ENCODE data around the gene PXT1. TPM values are rescaled to one million over a fixed set of nuclear protein-coding genes. Genes with fewer than 3 reads are reported as not detected.
"Not testable (repeated sequence)": the region's sequence is repeated elsewhere in the genome, so short reads cannot be mapped to it uniquely, and the experiment has no call there.

The PXT1 gene
- total RNA-seq, 1 donor from 2014 or later, result not detected

DNA sequence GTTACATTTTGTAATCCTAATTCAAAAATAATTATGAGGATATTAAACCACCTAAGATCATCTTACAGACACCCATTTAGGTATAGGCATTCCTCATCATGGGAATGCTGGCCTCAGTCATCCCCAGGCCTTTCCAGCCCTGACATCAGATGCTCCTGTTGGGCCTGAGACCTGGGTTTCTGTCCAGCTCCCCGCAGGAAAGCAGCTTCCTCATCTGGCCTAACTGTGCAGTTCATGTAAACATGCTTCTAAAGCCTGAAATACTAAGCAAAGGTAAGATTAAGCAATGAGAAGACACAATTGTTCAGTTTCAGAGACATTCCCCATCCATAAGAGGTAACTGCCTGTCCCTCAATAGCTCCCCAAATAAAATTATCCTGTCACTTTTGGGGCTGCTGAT lies 74.2 kb downstream of the PXT1 start:
- H3K36me3 ChIP-seq, result no peaks in the 10 kb centered on the region
- H3F3A ChIP-seq (ENCODE audit: low read depth), result no peaks in the 10 kb centered on the region
- H3K9ac ChIP-seq, result no peak overlapping the region
- Mint-ChIP-seq H3K4me1 (peaks cover 3% of the 10 kb centered on the region), H3K9me3 (no peaks in the 10 kb centered on the region), H3K4me3 (no peak overlapping the region), H3K27me3 (ENCODE audit: insufficient read depth, low read depth) (peaks cover 6% of the 10 kb centered on the region), H3K36me3 (no peaks in the 10 kb centered on the region), H3K27ac (no peak overlapping the region)
- H3K27me3 ChIP-seq, result no peaks in the 10 kb centered on the region
- no peaks in the 10 kb centered on the region for H3K4me1 ChIP-seq
- no peak overlapping the region for H2AFZ ChIP-seq (replicated peaks)
- no peak overlapping the region for H3K27ac ChIP-seq
- H3K4me3 ChIP-seq, result no peak overlapping the region
- no peak for DNase-seq (ENCODE audit: low spot score)
- H3K4me2 ChIP-seq, result no peak overlapping the region
- H4K20me1 ChIP-seq (ENCODE audit: low read depth), result no peaks in the 10 kb centered on the region
- H3K9me3 ChIP-seq (ENCODE audit: low read depth), result no peaks in the 10 kb centered on the region
- no peaks in the 10 kb centered on the region for H3K79me2 ChIP-seq (ENCODE audit: low read depth)
- TF ChIP-seq EZH2phosphoT487 (IDR thresholded peaks at IDR 0.05) (no peak), EZH2 (IDR thresholded peaks at IDR 0.05) (no peak)
- TF ChIP-seq, protein P1, sequence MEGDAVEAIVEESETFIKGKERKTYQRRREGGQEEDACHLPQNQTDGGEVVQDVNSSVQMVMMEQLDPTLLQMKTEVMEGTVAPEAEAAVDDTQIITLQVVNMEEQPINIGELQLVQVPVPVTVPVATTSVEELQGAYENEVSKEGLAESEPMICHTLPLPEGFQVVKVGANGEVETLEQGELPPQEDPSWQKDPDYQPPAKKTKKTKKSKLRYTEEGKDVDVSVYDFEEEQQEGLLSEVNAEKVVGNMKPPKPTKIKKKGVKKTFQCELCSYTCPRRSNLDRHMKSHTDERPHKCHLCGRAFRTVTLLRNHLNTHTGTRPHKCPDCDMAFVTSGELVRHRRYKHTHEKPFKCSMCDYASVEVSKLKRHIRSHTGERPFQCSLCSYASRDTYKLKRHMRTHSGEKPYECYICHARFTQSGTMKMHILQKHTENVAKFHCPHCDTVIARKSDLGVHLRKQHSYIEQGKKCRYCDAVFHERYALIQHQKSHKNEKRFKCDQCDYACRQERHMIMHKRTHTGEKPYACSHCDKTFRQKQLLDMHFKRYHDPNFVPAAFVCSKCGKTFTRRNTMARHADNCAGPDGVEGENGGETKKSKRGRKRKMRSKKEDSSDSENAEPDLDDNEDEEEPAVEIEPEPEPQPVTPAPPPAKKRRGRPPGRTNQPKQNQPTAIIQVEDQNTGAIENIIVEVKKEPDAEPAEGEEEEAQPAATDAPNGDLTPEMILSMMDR (IDR thresholded peaks at IDR 0.05), result no peak

DNA sequence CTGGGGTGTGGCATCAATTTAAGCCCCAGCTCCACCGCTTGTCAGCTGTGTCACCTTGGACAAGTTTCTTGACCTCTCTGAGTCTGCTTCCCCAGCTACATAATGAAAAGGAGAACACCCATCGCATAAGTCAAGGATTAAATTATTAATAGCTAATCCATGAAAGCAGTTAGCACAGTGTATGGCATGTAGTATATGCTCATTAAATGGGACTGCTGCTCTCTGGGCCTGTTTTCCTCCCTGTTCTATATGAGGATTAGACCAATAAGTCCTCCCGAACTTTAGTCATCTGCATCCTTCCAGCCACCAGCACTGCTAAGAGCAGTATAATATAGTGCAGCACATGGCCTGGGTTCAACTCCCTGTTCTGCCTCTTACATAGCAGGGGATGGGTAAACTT lies 74.9 kb downstream of the PXT1 start:
- no peaks in the 10 kb centered on the region for H3K27me3 ChIP-seq
- Mint-ChIP-seq H3K27ac (no peak overlapping the region), H3K27me3 (ENCODE audit: insufficient read depth, low read depth) (peaks cover 6% of the 10 kb centered on the region), H3K4me1 (peaks cover 6% of the 10 kb centered on the region), H3K4me3 (no peak overlapping the region), H3K36me3 (no peaks in the 10 kb centered on the region), H3K9me3 (no peaks in the 10 kb centered on the region)
- no peak overlapping the region for H3K4me3 ChIP-seq
- no peaks in the 10 kb centered on the region for H3K36me3 ChIP-seq
- no peak overlapping the region for H3K4me2 ChIP-seq
- no peaks in the 10 kb centered on the region for H3K4me1 ChIP-seq
- TF ChIP-seq, protein P1 (IDR thresholded peaks at IDR 0.05), result no peak
- no peak for TF ChIP-seq EZH2phosphoT487 (IDR thresholded peaks at IDR 0.05)
- TF ChIP-seq EZH2 (IDR thresholded peaks at IDR 0.05), result no peak
- H3K9me3 ChIP-seq (ENCODE audit: low read depth), result no peaks in the 10 kb centered on the region
- no peaks in the 10 kb centered on the region for H3K79me2 ChIP-seq (ENCODE audit: low read depth)
- H2AFZ ChIP-seq (replicated peaks), result no peak overlapping the region
- DNase-seq (ENCODE audit: low spot score), result no peak
- H3K9ac ChIP-seq, result no peak overlapping the region
- no peaks in the 10 kb centered on the region for H4K20me1 ChIP-seq (ENCODE audit: low read depth)
- H3F3A ChIP-seq (ENCODE audit: low read depth), result no peaks in the 10 kb centered on the region
- H3K27ac ChIP-seq, result no peak overlapping the region

DNA sequence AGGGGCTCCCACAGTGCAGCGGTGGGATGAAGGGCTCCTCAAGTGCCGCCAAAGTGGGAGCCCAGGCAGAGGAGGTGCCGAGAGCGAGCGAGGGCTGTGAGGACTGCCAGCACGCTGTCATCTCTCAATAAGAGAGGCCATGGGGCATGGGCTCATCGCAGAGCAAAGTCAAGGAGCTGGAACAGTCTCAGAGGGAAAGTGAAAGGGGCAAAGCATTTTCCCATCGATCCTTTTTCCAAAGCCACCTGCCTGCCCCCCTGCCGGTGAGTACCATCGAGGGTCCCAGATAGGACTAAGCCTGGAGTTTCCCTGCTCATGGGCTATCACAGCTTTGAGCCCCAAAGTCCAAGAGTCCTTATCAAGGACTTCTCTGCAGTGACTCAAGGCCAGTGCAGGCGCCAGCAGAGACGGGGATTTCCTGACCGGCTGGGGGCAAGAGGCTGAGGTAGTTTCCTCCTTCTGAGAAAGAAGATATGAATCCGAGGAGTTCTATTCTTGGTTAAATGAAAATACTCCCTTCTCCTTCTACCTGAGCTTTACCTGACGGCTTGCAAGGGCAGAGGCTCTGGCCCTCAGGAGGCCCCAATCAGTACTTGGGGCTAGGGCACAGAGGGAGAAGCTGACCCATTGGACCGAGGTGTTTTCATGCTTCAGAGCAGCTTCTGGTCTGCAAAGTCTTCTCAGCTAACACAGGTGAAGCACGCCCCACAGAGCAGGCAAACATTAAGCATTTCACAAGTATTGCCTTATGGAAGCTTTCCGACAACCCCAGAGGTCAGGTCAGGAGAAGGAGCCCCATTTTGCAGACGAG lies 77.8 kb downstream of the PXT1 start:
- no peaks in the 10 kb centered on the region for H3K4me1 ChIP-seq
- H3K27ac Mint-ChIP-seq, result no peak overlapping the region
- H3K4me3 ChIP-seq, result no peak overlapping the region
- no peaks in the 10 kb centered on the region for H3K9me3 Mint-ChIP-seq
- no peaks in the 10 kb centered on the region for H3K36me3 Mint-ChIP-seq
- no peak overlapping the region for H2AFZ ChIP-seq (replicated peaks)
- no peak for DNase-seq (ENCODE audit: low spot score)
- H3K27me3 ChIP-seq, result no peaks in the 10 kb centered on the region
- no peak overlapping the region for H3K27ac ChIP-seq
- peaks cover 5% of the 10 kb centered on the region for H3K27me3 Mint-ChIP-seq (ENCODE audit: insufficient read depth, low read depth)
- no peak overlapping the region for H3K9ac ChIP-seq
- H3K79me2 ChIP-seq (ENCODE audit: low read depth), result no peaks in the 10 kb centered on the region
- no peaks in the 10 kb centered on the region for H3F3A ChIP-seq (ENCODE audit: low read depth)
- H4K20me1 ChIP-seq (ENCODE audit: low read depth), result no peaks in the 10 kb centered on the region
- H3K4me1 Mint-ChIP-seq, result peaks cover 10% of the 10 kb centered on the region
- TF ChIP-seq EZH2phosphoT487 (IDR thresholded peaks at IDR 0.05) (no peak), EZH2 (IDR thresholded peaks at IDR 0.05) (no peak)
- TF ChIP-seq, protein P1 (IDR thresholded peaks at IDR 0.05), result no peak
- no peak overlapping the region for H3K4me2 ChIP-seq
- no peaks in the 10 kb centered on the region for H3K36me3 ChIP-seq
- no peak overlapping the region for H3K4me3 Mint-ChIP-seq
- no peaks in the 10 kb centered on the region for H3K9me3 ChIP-seq (ENCODE audit: low read depth)

DNA sequence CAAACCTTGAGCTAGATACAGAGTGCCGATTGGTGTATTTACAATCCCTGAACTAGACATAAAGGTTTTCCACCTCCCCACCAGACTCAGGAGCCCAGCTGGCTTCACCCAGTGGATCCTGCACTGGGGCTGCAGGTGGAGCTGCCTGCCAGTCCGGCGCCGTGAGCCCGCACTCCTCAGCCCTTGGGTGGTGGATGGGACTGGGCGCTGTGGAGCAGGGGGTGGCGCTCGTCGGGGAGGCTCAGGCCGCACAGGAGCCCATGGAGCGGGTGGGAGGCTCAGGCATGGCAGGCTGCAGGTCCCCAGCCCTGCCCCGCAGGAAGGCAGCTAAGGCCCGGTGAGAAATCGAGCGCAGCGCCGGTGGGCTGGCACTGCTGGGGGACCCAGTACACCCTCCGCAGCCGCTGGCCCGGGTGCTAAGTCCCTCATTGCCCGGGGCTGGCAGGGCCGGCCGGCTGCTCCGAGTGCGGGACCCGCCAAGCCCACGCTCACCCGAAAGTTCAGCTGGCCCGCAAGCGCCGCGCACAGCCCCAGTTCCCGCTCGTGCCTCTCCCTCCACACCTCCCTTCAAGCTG lies 78.5 kb downstream of the PXT1 start:
- H3K4me3 Mint-ChIP-seq; H3F3A ChIP-seq (ENCODE audit: low read depth); H3K9me3 Mint-ChIP-seq; DNase-seq (ENCODE audit: low spot score); H3K36me3 ChIP-seq; H2AFZ ChIP-seq (replicated peaks); H3K27ac Mint-ChIP-seq; H3K27me3 Mint-ChIP-seq (ENCODE audit: insufficient read depth, low read depth); H3K4me1 Mint-ChIP-seq; H3K9me3 ChIP-seq (ENCODE audit: low read depth); H3K4me2 ChIP-seq; H3K9ac ChIP-seq; H3K27me3 ChIP-seq; H3K79me2 ChIP-seq (ENCODE audit: low read depth); H3K27ac ChIP-seq; H3K4me1 ChIP-seq; H3K4me3 ChIP-seq; H4K20me1 ChIP-seq (ENCODE audit: low read depth); H3K36me3 Mint-ChIP-seq: not testable (repeated sequence)

DNA sequence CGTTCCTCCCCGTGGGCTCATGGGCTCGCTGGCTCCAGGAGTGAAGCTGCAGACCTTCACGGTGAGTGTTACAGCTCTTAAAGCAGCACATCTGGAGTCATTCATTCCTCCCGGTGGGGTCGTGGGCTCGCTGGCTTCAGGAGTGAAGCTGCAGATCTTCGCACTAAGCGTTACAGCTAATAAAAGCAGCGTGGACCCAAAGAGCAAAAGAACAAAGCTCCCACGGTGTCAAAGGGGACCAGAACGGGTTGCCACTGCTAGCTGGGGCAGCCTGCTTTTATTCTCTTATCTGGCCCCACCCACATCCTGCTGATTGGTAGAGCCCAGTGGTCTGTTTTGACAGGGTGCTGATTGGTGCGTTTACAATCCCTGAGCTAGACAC lies 79.3 kb downstream of the PXT1 start:
- H3K9me3 Mint-ChIP-seq; H3K4me1 ChIP-seq; H3F3A ChIP-seq (ENCODE audit: low read depth); H3K4me3 Mint-ChIP-seq; H3K36me3 Mint-ChIP-seq; H2AFZ ChIP-seq (replicated peaks); H3K36me3 ChIP-seq; H3K9ac ChIP-seq; H3K27me3 Mint-ChIP-seq (ENCODE audit: insufficient read depth, low read depth); H4K20me1 ChIP-seq (ENCODE audit: low read depth); H3K27me3 ChIP-seq; H3K27ac ChIP-seq; H3K79me2 ChIP-seq (ENCODE audit: low read depth); H3K4me2 ChIP-seq; H3K27ac Mint-ChIP-seq; H3K4me3 ChIP-seq; DNase-seq (ENCODE audit: low spot score); H3K9me3 ChIP-seq (ENCODE audit: low read depth): not testable (repeated sequence)
- H3K4me1 Mint-ChIP-seq, result peaks cover 13% of the 10 kb centered on the region

All from neural progenitor cell (in vitro differentiated cells).